Upper lobe of left lung (tissue), 4 donors: Measurements from ENCODE around the gene RAB40B.

Experiments
- CTCF ChIP-seq, 6 experiments: fragments of 450-650 bp in 4 of 6; fragments of 200-600 bp in 2 of 6; sonication (generic) in 2 of 6; IDR thresholded peaks; one replicate each; pipeline ENCODE4 v1.5.1; 2016 to 2019; ENCODE audit warnings: antibody characterized with exemption in 6 of 6
- POLR2A ChIP-seq, 4 donors: fragments of 450-650 bp; IDR thresholded peaks; one replicate each; pipeline ENCODE4 v1.5.1; 2016 to 2017; ENCODE audit warnings: antibody characterized with exemption in 4 of 4, mild to moderate bottlenecking in 2 of 4
- POLR2AphosphoS5 ChIP-seq, 2 donors: sonication (generic); formaldehyde crosslinking; IDR thresholded peaks; one replicate each; pipeline ENCODE4 v1.5.1; 2017; ENCODE audit warnings: antibody characterized with exemption in 2 of 2

- TF ChIP-seq CTCF (IDR thresholded peaks at IDR 0.05) (no peak), POLR2A (IDR thresholded peaks at IDR 0.05) (no peak), POLR2AphosphoS5 (IDR thresholded peaks at IDR 0.05) (no peak)
These were observed 43.4 kb downstream of the RAB40B start for GRCh38 chr17:82655038-82655479.
